Measurements from ENCODE around the gene NAXD. TPM values are rescaled to one million over a fixed set of nuclear protein-coding genes. Genes with fewer than 3 reads are reported as not detected.
A peak's percentile ranks its signal among the peaks of the same experiment; 100 is the strongest.
"Not testable (repeated sequence)": the region's sequence is repeated elsewhere in the genome, so short reads cannot be mapped to it uniquely, and the experiment has no call there.

Gene NAXD
- polyA plus RNA-seq, 1 experiment, result 38.7 TPM

DNA sequence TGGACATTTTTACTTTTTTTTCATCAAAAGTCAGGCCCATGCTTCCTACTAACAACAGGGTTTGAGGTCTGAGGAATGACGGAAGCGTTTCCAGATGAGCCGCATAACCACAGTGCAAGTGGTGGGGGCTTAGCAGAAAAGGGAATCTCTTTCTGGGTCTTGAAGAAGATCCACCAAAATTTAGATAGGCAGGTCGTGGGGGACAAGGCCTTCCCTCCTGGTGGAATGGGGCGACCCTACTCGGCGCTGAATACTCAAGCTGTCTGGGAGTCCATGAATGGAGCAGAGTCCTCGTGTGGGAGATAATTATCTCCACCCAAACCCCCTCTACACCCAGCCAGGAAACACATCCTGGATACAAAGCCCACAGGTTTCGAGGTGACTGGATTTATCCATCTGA, 53.7 kb downstream of the NAXD start:
- Histone ChIP-seq H3K4me3 (ENCODE audit: low read depth, low read length) (no peak overlapping the region), H3K27me3 (ENCODE audit: control insufficient read depth, insufficient read depth, low read length) (no peaks in the 10 kb centered on the region), H3K36me3 (ENCODE audit: control insufficient read depth, insufficient read depth, low read length) (peaks cover 25% of the 10 kb centered on the region)
- POLR2A ChIA-PET, result no interaction called here
- TF ChIP-seq, protein P1, sequence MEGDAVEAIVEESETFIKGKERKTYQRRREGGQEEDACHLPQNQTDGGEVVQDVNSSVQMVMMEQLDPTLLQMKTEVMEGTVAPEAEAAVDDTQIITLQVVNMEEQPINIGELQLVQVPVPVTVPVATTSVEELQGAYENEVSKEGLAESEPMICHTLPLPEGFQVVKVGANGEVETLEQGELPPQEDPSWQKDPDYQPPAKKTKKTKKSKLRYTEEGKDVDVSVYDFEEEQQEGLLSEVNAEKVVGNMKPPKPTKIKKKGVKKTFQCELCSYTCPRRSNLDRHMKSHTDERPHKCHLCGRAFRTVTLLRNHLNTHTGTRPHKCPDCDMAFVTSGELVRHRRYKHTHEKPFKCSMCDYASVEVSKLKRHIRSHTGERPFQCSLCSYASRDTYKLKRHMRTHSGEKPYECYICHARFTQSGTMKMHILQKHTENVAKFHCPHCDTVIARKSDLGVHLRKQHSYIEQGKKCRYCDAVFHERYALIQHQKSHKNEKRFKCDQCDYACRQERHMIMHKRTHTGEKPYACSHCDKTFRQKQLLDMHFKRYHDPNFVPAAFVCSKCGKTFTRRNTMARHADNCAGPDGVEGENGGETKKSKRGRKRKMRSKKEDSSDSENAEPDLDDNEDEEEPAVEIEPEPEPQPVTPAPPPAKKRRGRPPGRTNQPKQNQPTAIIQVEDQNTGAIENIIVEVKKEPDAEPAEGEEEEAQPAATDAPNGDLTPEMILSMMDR (IDR thresholded peaks at IDR 0.05; ENCODE audit: insufficient read depth, low read depth, low read length), result no peak
- CTCF ChIA-PET, result no interaction called here
- DNase-seq (ENCODE audit: low read depth), result no peak

DNA sequence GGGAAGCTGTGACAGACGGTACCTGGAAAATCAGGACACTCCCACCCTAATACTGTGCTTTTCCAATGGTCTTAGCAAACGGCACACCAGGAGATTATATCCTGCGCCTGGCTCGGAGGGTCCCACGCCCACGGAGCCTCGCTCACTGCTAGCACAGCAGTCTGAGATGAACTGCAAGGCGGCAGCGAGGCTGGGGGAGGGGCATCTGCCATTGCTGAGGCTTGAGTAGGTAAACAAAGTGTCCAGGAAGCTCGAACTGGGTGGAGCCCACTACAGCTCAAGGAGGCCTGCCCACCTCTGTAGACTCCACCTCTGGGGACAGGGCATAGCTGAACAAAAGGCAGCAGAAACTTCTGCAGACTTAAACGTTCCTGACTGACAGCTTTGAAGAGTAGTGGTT, 54.5 kb downstream of the NAXD start:
- DNase-seq (ENCODE audit: low read depth); POLR2A ChIA-PET; H3K4me3 ChIP-seq (ENCODE audit: low read depth, low read length); H3K27me3 ChIP-seq (ENCODE audit: control insufficient read depth, insufficient read depth, low read length): not testable (repeated sequence)
- H3K36me3 ChIP-seq (ENCODE audit: control insufficient read depth, insufficient read depth, low read length), result peaks cover 21% of the 10 kb centered on the region
- CTCF ChIA-PET, result interaction anchor here (1.1 kb wide), 1 partner anchor 10 kb away, joined by 3 read pairs; no protein-coding TSS in a partner anchor

DNA sequence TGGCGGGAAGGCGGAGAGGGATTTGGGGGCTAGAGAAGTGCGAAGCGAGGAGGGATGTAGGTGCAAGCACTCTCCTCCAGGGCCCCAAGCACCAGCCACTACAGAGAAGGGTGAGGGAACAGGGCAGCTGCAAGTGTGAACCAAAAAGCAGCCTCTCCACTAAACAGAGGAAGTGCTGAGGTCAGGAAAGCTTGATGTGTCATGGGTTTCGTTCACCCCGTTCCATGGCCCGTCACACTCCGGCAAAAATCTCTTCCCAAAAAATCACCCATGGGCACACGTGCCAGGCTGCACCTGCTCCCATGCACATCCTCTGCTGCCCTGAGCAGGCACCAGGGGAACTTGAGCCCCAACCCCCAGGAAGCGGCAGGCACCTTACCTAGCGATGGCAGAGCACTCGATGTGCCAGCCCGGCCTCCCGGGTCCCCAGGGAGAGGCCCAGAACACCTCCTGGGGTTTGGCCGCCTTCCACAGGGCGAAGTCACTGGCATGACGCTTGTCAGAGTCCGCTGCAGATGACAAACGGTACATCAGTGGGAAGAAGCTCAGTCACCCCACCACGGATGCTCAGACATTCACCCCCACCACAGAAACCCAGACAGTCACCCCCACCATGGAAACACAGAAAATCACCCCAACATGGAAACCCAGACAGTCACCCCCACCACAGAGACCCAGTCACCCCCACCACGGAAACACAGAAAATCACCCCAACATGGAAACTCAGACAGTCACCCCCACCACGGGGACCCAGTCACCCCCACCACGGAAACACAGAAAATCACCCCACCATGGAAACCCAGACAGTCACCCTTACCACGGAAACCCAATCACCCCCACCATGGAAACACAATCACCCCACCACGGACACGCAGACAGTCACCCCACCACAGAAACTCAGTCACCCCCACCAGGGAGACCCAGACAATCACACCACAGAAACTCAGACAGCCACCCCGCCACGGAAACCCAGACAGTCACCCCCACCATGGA, 61.5 kb downstream of the NAXD start:
- Histone ChIP-seq H3K36me3 (ENCODE audit: control insufficient read depth, insufficient read depth, low read length) (peaks cover 17% of the 10 kb centered on the region), H3K27me3 (ENCODE audit: control insufficient read depth, insufficient read depth, low read length) (no peaks in the 10 kb centered on the region), H3K4me3 (ENCODE audit: low read depth, low read length) (no peak overlapping the region)
- TF ChIP-seq, protein P1 (IDR thresholded peaks at IDR 0.05; ENCODE audit: insufficient read depth, low read depth, low read length), result no peak
- no peak for DNase-seq (ENCODE audit: low read depth)
- CTCF ChIA-PET, result no interaction called here
- POLR2A ChIA-PET, result no interaction called here

DNA sequence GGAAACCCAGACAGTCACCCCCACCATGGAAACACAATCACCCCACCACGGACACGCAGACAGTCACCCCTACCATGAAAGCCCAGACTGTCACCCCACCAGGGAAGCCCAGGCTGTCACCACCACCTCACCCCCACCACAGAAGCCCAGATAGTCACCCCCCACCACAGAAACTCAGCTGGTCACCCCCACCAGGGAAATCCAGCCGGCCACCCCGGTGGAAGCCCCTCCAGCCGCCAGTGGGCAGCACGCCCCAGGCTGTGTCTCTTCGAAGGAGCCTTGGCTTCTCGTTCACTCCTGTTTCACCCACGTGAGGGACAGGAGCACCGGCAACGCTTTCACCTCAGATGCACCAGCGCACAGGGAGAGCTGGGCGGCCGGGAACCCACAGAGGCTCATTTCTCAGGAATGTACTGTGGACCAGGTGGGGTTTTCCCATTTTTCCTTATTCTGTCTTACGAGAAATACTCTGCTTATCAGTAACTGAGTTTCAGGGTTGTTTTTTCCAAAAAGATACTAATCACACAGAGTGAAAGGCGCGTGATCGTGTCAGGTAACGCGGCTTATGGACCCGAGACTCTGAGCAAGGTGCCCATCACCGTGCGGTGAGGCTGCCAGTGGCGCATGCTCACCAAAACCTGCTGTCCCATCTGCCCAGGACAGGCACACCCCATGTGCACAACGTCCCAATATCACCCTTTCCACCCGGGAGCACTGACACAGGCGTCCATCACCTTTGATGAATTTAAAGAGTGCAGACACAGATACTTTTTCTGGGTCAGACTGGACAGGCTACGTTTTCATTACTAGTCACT, 62.6 kb downstream of the NAXD start:
- no peak for DNase-seq (ENCODE audit: low read depth)
- Histone ChIP-seq H3K36me3 (ENCODE audit: control insufficient read depth, insufficient read depth, low read length) (peaks cover 24% of the 10 kb centered on the region), H3K27me3 (ENCODE audit: control insufficient read depth, insufficient read depth, low read length) (no peaks in the 10 kb centered on the region), H3K4me3 (ENCODE audit: low read depth, low read length) (no peak overlapping the region)
- ChIA-PET CTCF (interaction anchor here (0.6 kb wide), 1 partner anchor 141 kb away, joined by 3 read pairs; no protein-coding TSS in a partner anchor), POLR2A (no interaction called here)
- TF ChIP-seq, protein P1 (IDR thresholded peaks at IDR 0.05; ENCODE audit: insufficient read depth, low read depth, low read length), result no peak

DNA sequence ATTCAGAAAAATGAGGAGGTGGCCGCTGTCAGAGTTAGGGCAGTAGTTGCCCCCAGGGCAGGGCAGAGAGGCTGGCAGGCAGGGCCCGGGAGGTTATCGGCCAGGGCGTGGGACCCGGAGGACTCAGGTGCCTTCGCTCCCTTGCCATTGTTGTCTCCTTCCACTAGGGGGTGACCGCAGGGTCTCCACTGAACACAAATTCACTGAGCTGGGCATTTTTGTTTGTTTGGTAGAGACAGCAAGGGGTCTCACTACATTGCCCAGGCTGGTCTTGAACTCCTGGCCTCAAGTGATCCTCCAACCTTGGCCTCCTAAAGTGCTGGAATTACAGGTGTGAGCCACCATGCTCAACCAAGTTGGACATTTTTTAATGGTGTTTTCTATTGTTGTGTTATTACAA, 65.5 kb downstream of the NAXD start:
- TF ChIP-seq, protein P1 (IDR thresholded peaks at IDR 0.05; ENCODE audit: insufficient read depth, low read depth, low read length), result peak; percentile 45
- CTCF ChIA-PET, result interaction anchor here (0.9 to 2.6 kb wide), 4 partner anchors 9 to 137 kb away, joined by 3 to 10 read pairs (median 8); no protein-coding TSS in a partner anchor
- H3K36me3 ChIP-seq (ENCODE audit: control insufficient read depth, insufficient read depth, low read length), result peaks cover 27% of the 10 kb centered on the region
- no peak for DNase-seq (ENCODE audit: low read depth)
- no peaks in the 10 kb centered on the region for H3K27me3 ChIP-seq (ENCODE audit: control insufficient read depth, insufficient read depth, low read length)
- POLR2A ChIA-PET, result no interaction called here
- H3K4me3 ChIP-seq (ENCODE audit: low read depth, low read length), result no peak overlapping the region
